ENCODE data around the gene CCR4.

DNA sequence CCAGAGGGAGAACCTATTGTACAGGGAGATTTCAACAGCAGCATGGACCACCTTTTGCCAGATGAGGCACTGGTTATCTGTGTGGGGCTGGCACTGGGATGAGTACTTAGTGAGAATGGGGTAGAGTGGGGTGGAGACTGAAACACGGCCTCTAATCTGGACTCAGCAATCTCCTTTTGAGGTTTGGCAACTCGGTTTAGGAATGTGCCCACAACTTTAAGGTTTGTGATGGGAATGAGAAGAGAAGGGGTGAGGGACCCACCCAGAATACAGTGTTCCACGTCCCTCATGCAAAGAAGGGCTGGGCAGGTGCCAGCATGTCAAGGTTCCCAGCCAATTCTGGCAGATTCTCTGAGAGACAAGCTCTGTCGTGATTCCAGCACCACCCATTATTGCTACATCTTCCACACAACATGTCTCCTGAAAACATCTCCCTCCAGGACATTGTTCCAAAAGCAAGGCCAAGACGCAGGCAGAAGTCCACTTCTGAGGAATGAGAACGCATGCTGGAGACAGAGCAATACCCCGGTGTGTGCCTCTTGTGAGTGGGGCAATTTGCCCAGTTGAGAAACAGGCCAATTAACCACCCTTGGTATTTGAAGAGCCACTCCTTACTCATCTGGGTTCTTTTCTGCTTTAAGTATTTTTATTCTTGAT, 37.5 kb upstream of the CCR4 start:
- TF ChIP-seq CTCF (IDR thresholded peaks at IDR 0.05) (no peak), POLR2A (IDR thresholded peaks at IDR 0.05) (no peak), POLR2AphosphoS5 (IDR thresholded peaks at IDR 0.05) (peak; percentile 71)

Data from prostate gland (tissue), 2 donors.